Measurements from ENCODE around the gene SAPCD1. TPM values are rescaled to one million over a fixed set of nuclear protein-coding genes. Genes with fewer than 3 reads are reported as not detected.
"Not testable (repeated sequence)": the region's sequence is repeated elsewhere in the genome, so short reads cannot be mapped to it uniquely, and the experiment has no call there.

Gene SAPCD1
- total and polyA plus RNA-seq, 2 donors from 2014 or later = 6.5 to 6.8 TPM

DNA sequence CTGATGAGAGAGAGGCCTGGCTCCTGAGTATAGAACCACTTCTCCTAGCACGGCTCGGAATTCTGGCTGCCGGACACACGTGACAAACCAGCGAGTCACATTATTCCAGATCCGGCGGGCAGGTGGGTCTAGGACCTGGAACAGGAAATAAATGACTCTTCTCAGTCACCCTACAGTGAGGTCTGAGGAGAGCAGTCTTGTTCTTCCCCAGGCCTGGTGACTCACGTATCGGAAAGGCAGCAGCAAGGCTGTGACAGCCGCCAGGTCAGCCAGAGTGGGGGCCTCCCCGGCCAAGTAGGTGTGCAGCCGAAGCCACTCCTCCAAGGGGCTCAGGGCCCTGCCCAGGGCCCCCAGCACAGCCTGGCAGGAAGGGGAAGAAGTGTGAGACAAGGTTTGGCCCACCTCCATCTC, 30.3 kb downstream of the SAPCD1 start:
- DNase-seq = peak in 1 of 5 donors; percentile 85
- Histone ChIP-seq H3K36me3 (ENCODE audit: control insufficient read depth in 2 of 3, insufficient read depth in 3 of 3, low read length in 3 of 3) (no peaks in the 10 kb centered on the region), H3K4me3 (ENCODE audit: low read length in 3 of 3) (no peak overlapping the region), H3K27me3 (ENCODE audit: control insufficient read depth, insufficient read depth, low read length) (no peaks in the 10 kb centered on the region), H3K9me3 (ENCODE audit: control insufficient read depth in 2 of 3, insufficient read depth in 1 of 3, low read length in 3 of 3) (no peaks in the 10 kb centered on the region), H3K4me1 (ENCODE audit: control insufficient read depth in 2 of 3, insufficient read depth in 2 of 3, low read depth in 1 of 3, low read length in 3 of 3) (peaks cover 0 to 5% (median 0%) of the 10 kb centered on the region in 3 donors), H3K9ac (ENCODE audit: low read length in 3 of 3) (no peak overlapping the region), H3K27ac (ENCODE audit: low read depth in 2 of 2, low read length in 2 of 2) (no peak overlapping the region)
- FAIRE-seq = no peak
- TF ChIP-seq, protein P1, sequence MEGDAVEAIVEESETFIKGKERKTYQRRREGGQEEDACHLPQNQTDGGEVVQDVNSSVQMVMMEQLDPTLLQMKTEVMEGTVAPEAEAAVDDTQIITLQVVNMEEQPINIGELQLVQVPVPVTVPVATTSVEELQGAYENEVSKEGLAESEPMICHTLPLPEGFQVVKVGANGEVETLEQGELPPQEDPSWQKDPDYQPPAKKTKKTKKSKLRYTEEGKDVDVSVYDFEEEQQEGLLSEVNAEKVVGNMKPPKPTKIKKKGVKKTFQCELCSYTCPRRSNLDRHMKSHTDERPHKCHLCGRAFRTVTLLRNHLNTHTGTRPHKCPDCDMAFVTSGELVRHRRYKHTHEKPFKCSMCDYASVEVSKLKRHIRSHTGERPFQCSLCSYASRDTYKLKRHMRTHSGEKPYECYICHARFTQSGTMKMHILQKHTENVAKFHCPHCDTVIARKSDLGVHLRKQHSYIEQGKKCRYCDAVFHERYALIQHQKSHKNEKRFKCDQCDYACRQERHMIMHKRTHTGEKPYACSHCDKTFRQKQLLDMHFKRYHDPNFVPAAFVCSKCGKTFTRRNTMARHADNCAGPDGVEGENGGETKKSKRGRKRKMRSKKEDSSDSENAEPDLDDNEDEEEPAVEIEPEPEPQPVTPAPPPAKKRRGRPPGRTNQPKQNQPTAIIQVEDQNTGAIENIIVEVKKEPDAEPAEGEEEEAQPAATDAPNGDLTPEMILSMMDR (IDR thresholded peaks at IDR 0.05; ENCODE audit: borderline replicate concordance, extremely low read depth, insufficient read depth) = no peak
- intact Hi-C loops (cut with DNase I) = no loop called here

DNA sequence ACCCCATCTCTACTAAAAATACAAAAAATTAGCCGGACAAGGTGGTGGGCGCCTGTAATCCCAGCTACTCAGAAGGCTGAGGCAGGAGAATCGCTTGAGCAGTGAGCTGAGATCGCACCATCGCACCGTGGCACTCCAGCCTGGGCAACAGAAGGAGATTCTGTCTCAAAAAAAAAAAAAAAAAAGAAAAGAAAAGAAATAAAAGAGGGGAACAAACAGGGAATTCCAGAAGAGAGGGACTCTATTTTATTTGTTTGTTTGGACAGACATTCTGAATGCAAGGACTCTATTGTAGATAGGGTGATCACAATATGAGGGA, 31.4 kb downstream of the SAPCD1 start:
- DNase-seq; H3K27ac ChIP-seq (ENCODE audit: low read depth in 2 of 2, low read length in 2 of 2); FAIRE-seq; intact Hi-C loops (cut with DNase I); H3K36me3 ChIP-seq (ENCODE audit: control insufficient read depth in 2 of 3, insufficient read depth in 3 of 3, low read length in 3 of 3); H3K9me3 ChIP-seq (ENCODE audit: control insufficient read depth in 2 of 3, insufficient read depth in 1 of 3, low read length in 3 of 3); H3K27me3 ChIP-seq (ENCODE audit: control insufficient read depth, insufficient read depth, low read length); H3K4me1 ChIP-seq (ENCODE audit: control insufficient read depth in 2 of 3, insufficient read depth in 2 of 3, low read depth in 1 of 3, low read length in 3 of 3): not testable (repeated sequence)
- peak overlapping the region in 2 of 3 donors; percentile 7 to 99 for H3K9ac ChIP-seq (ENCODE audit: low read length in 3 of 3)
- peak overlapping the region in 1 of 3 donors; percentile 57 for H3K4me3 ChIP-seq (ENCODE audit: low read length in 3 of 3)

DNA sequence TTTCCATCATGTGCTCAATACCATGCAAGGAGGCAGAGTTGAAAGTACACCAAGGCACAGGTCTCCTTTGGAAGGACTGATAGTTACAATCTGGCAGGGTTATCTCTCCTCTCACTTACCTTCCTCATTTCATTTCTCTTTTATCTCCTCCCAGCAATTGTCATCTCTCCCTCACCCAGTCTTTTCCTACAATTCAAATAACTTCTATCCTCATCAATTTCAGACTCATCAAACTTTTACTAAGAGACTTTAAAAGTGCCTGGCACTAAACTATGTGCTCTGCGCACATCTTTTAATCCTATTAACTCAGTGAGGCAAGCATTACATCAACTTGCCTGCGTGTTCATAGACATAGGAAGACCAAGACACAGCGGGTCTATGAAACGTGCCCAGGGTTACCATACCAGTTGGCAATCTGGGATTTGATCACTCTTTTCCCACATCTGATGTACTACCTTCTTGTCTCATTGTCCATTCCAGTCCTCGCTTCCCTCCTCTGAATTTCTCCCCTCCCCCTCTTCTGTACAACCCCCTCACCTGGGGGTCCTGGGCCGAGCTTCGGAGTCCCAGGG, 31.9 kb downstream of the SAPCD1 start:
- FAIRE-seq (no peak), DNase-seq (peak in 1 of 5 donors; percentile 28)

DNA sequence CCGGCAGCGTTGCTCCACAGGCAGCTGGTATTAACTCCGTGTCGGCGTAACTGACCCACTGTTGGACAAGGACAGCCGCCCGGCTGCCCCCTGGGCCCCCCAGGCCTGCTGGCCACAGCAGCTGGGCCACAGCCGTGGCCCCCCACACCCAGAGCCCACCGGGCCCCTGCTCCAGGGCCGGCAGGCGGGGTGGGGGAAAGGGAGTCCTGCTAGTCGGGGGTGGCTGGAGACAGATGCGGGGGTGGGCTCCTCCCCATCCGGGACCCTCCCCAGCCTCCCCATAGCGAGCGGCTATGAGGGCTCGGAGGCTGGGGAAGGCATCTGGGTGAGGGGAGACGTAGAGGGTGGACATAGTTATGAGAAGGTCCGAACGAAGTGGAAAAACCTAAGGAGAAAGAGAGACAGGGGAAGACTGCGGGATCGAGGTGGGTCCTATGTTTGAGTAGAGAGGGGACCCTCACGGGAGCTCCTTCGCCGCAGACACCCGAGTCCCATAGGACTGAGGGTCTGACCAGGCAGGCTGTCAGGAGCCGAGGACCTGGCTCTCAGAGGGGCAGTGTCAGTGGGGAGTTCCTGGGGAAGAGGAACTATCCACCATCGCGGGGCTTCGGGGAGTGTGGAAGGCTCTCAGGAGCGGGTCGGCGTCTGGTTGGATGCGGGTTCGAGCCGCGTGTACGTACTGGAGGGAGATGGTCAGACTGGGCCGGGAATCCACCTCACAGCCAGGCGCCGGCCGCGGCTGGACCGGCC, 32.6 kb downstream of the SAPCD1 start:
- Histone ChIP-seq H3K27me3 (ENCODE audit: control insufficient read depth, insufficient read depth, low read length) (no peaks in the 10 kb centered on the region), H3K4me1 (ENCODE audit: control insufficient read depth in 2 of 3, insufficient read depth in 2 of 3, low read depth in 1 of 3, low read length in 3 of 3) (peaks cover 0 to 5% (median 0%) of the 10 kb centered on the region in 3 donors), H3K9me3 (ENCODE audit: control insufficient read depth in 2 of 3, insufficient read depth in 1 of 3, low read length in 3 of 3) (no peaks in the 10 kb centered on the region), H3K27ac (ENCODE audit: low read depth in 2 of 2, low read length in 2 of 2) (peak overlapping the region; percentile 91 to 92), H3K36me3 (ENCODE audit: control insufficient read depth in 2 of 3, insufficient read depth in 3 of 3, low read length in 3 of 3) (no peaks in the 10 kb centered on the region), H3K9ac (ENCODE audit: low read length in 3 of 3) (peak overlapping the region; percentile 76 to 99 (median 98)), H3K4me3 (ENCODE audit: low read length in 3 of 3) (peak overlapping the region; percentile 78 to 94 (median 91))
- DNase-seq (peak; percentile 31 to 86 (median 49)), FAIRE-seq (no peak)
- TF ChIP-seq, protein P1 (IDR thresholded peaks at IDR 0.05; ENCODE audit: borderline replicate concordance, extremely low read depth, insufficient read depth) = no peak
- intact Hi-C loops (cut with DNase I) = no loop called here

More for the DNA sequence above, 31.9 kb downstream of the SAPCD1 start:
- peak overlapping the region; percentile 21 to 99 (median 98) for H3K9ac ChIP-seq (ENCODE audit: low read length in 3 of 3)
- H3K4me3 ChIP-seq (ENCODE audit: low read length in 3 of 3) = peak overlapping the region; percentile 57 to 94 (median 91)
- peaks cover 0 to 5% (median 0%) of the 10 kb centered on the region in 3 donors for H3K4me1 ChIP-seq (ENCODE audit: control insufficient read depth in 2 of 3, insufficient read depth in 2 of 3, low read depth in 1 of 3, low read length in 3 of 3)
- TF ChIP-seq, protein P1 (IDR thresholded peaks at IDR 0.05; ENCODE audit: borderline replicate concordance, extremely low read depth, insufficient read depth) = no peak
- peak overlapping the region; percentile 91 to 92 for H3K27ac ChIP-seq (ENCODE audit: low read depth in 2 of 2, low read length in 2 of 2)
- no peaks in the 10 kb centered on the region for H3K9me3 ChIP-seq (ENCODE audit: control insufficient read depth in 2 of 3, insufficient read depth in 1 of 3, low read length in 3 of 3)
- intact Hi-C loops (cut with DNase I) = no loop called here
- H3K27me3 ChIP-seq (ENCODE audit: control insufficient read depth, insufficient read depth, low read length) = no peaks in the 10 kb centered on the region
- no peaks in the 10 kb centered on the region for H3K36me3 ChIP-seq (ENCODE audit: control insufficient read depth in 2 of 3, insufficient read depth in 3 of 3, low read length in 3 of 3)
